ENCODE results near the gene OTOG. TPM values are rescaled to one million over a fixed set of nuclear protein-coding genes. Genes with fewer than 3 reads are reported as not detected.
A peak's percentile ranks its signal among the peaks of the same experiment; 100 is the strongest.

OTOG gene
- total RNA-seq, 1 donor from 2014 or later: 42.1 TPM

- Mint-ChIP-seq H3K4me3 (no peak overlapping the region), H3K4me1 (peaks cover 2% of the 10 kb centered on the region), H3K27ac (no peak overlapping the region), H3K9me3 (no peaks in the 10 kb centered on the region), H3K36me3 (no peaks in the 10 kb centered on the region), H3K27me3 (ENCODE audit: insufficient read depth, low read depth) (peaks cover 7% of the 10 kb centered on the region)
- H2AFZ ChIP-seq (replicated peaks): no peak overlapping the region
- TF ChIP-seq EZH2 (IDR thresholded peaks at IDR 0.05) (no peak), EZH2phosphoT487 (IDR thresholded peaks at IDR 0.05) (no peak), CTCF (IDR thresholded peaks at IDR 0.05) (no peak)
- peaks cover 12% of the 10 kb centered on the region for H3K4me1 ChIP-seq
- H4K20me1 ChIP-seq (ENCODE audit: low read depth): no peaks in the 10 kb centered on the region
- no peak overlapping the region for H3K27ac ChIP-seq
- H3F3A ChIP-seq (ENCODE audit: low read depth): peaks cover 14% of the 10 kb centered on the region
- no peak for DNase-seq (ENCODE audit: low spot score)
- no peak overlapping the region for H3K4me2 ChIP-seq
- H3K36me3 ChIP-seq: no peaks in the 10 kb centered on the region
- no peak overlapping the region for H3K9ac ChIP-seq
- no peaks in the 10 kb centered on the region for H3K79me2 ChIP-seq (ENCODE audit: low read depth)
- peaks cover 36% of the 10 kb centered on the region for H3K27me3 ChIP-seq
- no peaks in the 10 kb centered on the region for H3K9me3 ChIP-seq (ENCODE audit: low read depth)
- no peak overlapping the region for H3K4me3 ChIP-seq
Measured at GRCh38 chr11:17683377-17684161, 136.5 kb downstream of the OTOG start.

- H3K4me1 ChIP-seq: peaks cover 12% of the 10 kb centered on the region
- H3K27ac ChIP-seq: no peak overlapping the region
- H3K4me2 ChIP-seq: no peak overlapping the region
- no peak overlapping the region for H3K9ac ChIP-seq
- no peak overlapping the region for H2AFZ ChIP-seq (replicated peaks)
- H3K27ac Mint-ChIP-seq: no peak overlapping the region
- H4K20me1 ChIP-seq (ENCODE audit: low read depth): no peaks in the 10 kb centered on the region
- no peak for DNase-seq (ENCODE audit: low spot score)
- H3K4me1 Mint-ChIP-seq: peaks cover 2% of the 10 kb centered on the region
- H3K9me3 ChIP-seq (ENCODE audit: low read depth): no peaks in the 10 kb centered on the region
- no peaks in the 10 kb centered on the region for H3K36me3 Mint-ChIP-seq
- H3K27me3 Mint-ChIP-seq (ENCODE audit: insufficient read depth, low read depth): peaks cover 7% of the 10 kb centered on the region
- H3F3A ChIP-seq (ENCODE audit: low read depth): peaks cover 14% of the 10 kb centered on the region
- no peak overlapping the region for H3K4me3 ChIP-seq
- TF ChIP-seq EZH2 (IDR thresholded peaks at IDR 0.05) (no peak), CTCF (IDR thresholded peaks at IDR 0.05) (no peak), EZH2phosphoT487 (IDR thresholded peaks at IDR 0.05) (no peak)
- H3K27me3 ChIP-seq: peaks cover 35% of the 10 kb centered on the region
- no peaks in the 10 kb centered on the region for H3K79me2 ChIP-seq (ENCODE audit: low read depth)
- no peaks in the 10 kb centered on the region for H3K9me3 Mint-ChIP-seq
- no peaks in the 10 kb centered on the region for H3K36me3 ChIP-seq
- H3K4me3 Mint-ChIP-seq: no peak overlapping the region
Measured at GRCh38 chr11:17684550-17684949, 137.5 kb downstream of the OTOG start.

- Histone ChIP-seq H3K9ac (no peak overlapping the region), H3F3A (ENCODE audit: low read depth) (peaks cover 14% of the 10 kb centered on the region), H3K79me2 (ENCODE audit: low read depth) (no peaks in the 10 kb centered on the region), H2AFZ (replicated peaks) (peak overlapping the region; percentile 8), H3K36me3 (no peaks in the 10 kb centered on the region), H3K9me3 (ENCODE audit: low read depth) (no peaks in the 10 kb centered on the region), H3K27ac (no peak overlapping the region), H3K4me1 (peaks cover 12% of the 10 kb centered on the region), H4K20me1 (ENCODE audit: low read depth) (no peaks in the 10 kb centered on the region), H3K4me2 (peak overlapping the region; percentile 7), H3K4me3 (no peak overlapping the region), H3K27me3 (peaks cover 40% of the 10 kb centered on the region)
- H3K27me3 Mint-ChIP-seq (ENCODE audit: insufficient read depth, low read depth): peaks cover 7% of the 10 kb centered on the region
- DNase-seq (ENCODE audit: low spot score): peak; percentile 69
- H3K4me1 Mint-ChIP-seq: peaks cover 2% of the 10 kb centered on the region
- TF ChIP-seq EZH2phosphoT487 (IDR thresholded peaks at IDR 0.05) (peak; percentile 45), EZH2 (IDR thresholded peaks at IDR 0.05) (no peak)
- peak overlapping the region; percentile 33 for H3K4me3 Mint-ChIP-seq
- H3K9me3 Mint-ChIP-seq: no peaks in the 10 kb centered on the region
- no peak overlapping the region for H3K27ac Mint-ChIP-seq
- no peaks in the 10 kb centered on the region for H3K36me3 Mint-ChIP-seq
Measured at GRCh38 chr11:17686231-17686980, 139.3 kb downstream of the OTOG start.

Data from neural progenitor cell (in vitro differentiated cells).